ENCODE measurements around the gene EIF4A3.

EIF4A3 gene

DNA sequence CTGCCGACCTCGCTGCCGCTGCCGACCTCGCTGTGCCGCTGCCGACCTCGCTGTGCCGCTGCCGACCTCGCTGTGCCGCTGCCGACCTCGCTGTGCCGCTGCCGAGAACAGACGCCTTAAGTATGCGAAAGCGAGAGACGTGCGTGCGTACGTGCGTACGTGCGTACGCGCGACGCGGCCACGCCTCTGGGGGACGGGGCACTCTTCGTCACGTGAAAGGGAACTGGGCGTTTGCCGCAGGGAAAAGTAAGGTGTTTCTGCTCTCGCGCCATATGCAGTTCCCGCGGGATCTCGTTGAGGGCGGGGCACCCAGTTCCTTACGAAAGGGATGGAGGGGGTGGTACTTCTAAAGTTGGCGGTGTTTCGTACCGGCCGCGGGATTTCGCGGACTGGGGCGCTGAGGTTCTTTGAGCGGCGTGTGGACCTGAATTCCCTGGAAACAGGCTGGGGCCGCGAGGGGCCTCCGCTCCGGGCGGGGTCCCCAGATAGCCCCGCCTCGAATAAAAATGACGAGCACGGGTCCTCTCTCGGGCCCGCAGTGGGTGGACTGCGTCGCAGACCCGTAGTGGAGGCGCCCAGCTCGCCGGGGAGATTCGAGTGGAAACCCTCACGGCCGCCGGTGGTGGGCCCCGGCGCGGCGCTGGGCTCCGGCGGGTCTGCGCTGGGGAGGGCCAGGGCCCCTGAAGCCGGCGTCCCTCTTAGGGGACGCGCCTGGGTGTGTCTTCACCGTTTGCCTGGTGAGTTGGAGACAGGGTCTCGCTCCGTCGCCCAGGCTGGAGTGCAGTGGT lies at the start of gene EIF4A3:
Gene EIF4A3 (minus strand): TSS at position 94 of the 788 bp plus-strand sequence. CDS start 167 bp downstream, outside the sequence.
- peak; percentile 99 for DNase-seq

GRCh38 chr17:80196652-80197051 lies 49.7 kb upstream of the EIF4A3 start:
- DNase-seq: no peak

DNA sequence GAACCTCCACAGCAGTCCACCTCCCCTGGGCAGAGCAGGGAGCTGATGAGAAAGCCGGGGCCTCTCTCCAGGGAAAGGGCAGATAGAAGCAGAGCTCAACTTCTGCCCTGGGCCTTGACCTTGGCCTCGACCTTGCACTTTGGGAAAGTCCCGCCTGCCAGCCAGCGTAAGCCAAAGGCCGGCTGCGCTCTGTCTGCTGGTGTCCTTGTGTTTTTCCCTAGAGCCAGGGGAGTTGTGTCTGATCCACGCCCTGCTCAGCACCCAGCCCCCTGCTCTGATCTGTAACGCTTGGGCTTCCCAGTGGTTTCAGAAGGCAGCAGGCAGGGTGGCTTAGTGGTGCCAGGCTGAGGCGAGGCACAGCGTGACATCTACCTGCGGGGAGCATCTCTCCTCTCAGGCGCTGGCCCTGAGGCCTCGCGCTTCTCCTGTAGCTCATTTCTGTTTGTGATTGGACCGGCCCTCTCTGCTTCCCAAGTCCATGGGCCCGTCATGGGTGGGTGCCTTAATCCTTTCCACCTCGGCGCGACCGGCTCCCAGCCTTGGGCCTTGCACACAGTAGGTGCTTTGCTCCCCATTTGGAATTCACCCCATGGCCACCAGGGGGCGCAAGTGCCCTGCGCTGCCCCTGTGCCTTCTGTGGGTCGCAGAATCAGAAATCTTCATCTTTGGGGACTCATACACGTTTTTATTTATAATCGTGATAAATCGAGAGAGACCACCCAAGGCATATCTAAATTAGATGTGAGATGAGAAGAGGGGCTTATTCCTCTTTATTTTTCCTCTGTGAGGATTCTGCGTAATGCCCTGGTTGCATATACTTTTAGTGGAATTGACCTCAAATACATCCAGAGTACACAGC lies 49.0 kb upstream of the EIF4A3 start:
- peak; percentile 39 for DNase-seq

GRCh38 chr17:80195141-80195540 lies 48.2 kb upstream of the EIF4A3 start:
- no peak for DNase-seq

- no peak for DNase-seq
Observed at GRCh38 chr17:80191865-80192661, 45.1 kb upstream of the EIF4A3 start.

- DNase-seq: no peak
Observed at GRCh38 chr17:80191192-80191591, 44.3 kb upstream of the EIF4A3 start.

GRCh38 chr17:80190716-80191115 lies 43.8 kb upstream of the EIF4A3 start:
- DNase-seq: no peak

- no peak for DNase-seq
Observed at GRCh38 chr17:80189611-80190010, 42.7 kb upstream of the EIF4A3 start.

DNA sequence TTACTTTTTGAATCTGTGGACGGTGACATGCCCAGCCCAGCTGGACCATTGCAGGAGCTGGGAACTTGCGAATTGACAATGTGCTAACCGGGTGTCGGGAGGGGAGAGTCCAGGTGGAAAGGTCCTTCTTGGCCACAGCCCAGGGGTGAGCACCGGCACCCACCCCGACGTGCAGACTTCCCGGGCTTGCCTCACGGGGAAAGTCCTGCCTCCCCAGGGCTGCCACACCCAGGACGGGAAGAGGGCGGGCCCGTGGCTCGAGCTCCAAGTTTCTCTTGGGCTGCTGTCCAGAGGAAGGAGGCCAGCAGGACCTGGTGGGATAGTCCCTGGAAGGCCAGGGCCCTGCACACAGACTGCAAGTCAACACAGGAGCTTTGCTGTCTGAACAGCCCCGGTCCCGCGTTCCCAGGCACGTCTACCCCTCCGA lies 40.6 kb upstream of the EIF4A3 start:
- DNase-seq: no peak

DNA sequence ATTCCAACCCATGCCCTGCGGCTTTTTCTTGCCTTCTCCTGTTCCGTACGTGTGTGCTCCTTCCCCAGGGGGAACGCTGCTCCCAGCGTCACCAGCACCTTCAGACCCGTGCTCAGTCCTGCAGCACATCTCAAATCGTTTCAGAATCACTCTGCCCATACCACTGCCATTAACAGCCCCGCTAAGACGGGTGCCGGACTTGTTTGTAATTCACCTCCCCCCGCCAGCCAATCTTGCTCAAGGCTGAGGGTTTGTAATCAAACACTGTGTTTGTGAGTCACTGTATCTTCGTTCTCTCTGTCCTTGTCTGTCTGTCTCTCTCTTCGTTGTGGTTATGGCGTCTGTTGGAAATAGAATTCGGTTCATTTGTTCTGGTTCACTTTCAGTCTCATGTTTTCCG lies 40.2 kb upstream of the EIF4A3 start:
- no peak for DNase-seq

- no peak for DNase-seq
Observed at GRCh38 chr17:80185968-80186367, 39.0 kb upstream of the EIF4A3 start.

DNA sequence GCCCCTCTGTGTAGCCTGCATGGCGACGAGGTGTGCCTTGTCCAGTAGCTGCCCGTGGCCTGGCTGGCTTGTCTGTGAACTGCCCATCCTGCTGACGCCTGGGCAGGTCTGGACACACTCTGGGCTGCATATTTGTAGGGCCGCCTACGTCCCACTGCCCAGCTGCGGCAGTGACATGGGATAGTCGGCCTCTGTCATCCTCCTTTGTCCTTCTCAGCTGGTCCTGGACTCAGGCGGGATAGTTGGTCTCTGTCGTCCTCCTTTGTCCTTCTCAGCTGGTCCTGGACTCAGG lies 37.4 kb upstream of the EIF4A3 start:
- no peak for DNase-seq

GRCh38 chr17:80183581-80184422 lies 36.9 kb upstream of the EIF4A3 start:
- DNase-seq: no peak

DNA sequence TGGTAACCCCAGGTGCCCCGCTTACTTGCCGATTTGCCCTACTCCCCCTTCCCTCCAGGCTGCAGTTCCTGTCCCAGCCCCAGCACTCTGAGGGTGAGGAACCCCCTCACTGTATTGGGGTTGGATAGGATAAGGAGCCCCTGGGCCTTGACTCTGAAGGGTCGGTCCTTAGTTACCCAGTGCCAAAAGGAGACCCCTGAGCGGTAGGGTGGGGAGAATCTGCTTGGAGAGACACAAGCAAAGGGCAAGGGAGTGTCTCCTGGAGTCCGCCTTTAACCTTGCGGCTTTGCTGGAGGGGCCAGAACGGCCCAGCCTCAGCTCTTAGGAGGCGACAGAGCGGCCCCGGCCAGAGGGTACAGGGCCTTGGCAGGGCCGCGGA lies 35.9 kb upstream of the EIF4A3 start:
- no peak for DNase-seq

DNA sequence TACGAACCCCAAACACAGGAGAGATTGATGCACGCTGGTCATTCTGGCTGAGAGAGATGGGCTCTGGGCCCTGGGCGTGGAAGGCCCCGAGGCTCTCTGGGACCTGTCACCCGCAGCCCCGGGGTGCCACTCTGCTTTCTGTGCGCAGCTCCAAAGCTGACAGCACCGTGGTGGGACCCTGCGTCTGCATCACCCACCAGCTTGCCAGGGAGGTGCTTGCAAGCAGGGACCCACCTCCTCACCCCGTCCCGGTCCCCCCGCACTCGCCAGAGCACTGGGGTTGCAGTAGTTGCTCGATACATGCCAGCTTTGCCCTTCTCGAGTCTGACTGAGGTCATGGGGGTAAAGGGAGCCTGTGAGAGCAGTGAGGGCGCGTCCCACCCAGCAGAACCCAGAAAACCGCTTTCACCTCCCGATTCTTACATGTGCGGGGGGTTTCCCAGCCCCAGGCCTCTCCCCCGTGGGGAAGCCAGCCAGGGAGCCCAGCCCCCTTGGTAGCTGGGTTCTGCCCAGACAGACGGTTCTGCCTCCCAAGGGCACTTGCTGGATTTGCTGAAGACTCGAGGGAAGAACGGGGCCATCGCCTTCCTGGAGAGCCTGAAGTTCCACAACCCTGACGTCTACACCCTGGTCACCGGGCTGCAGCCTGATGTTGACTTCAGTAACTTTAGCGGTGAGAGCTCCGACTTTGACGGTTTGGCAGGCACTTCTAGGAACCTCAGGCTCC lies 35.4 kb upstream of the EIF4A3 start:
- DNase-seq: no peak

DNA sequence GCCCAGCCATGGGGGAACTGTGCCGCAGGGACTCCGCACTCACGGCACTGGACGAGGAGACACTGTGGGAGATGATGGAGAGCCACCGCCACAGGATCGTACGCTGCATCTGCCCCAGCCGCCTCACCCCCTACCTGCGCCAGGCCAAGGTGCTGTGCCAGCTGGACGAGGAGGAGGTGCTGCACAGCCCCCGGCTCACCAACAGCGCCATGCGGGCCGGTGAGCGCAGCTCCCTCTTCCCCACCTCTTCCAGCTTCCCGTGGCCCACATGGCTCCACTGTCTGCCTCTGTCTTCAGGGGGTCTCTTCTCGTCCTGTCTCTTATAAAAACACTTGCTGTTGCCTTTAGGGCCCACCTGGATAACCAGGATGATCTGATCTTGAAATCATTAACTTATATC lies 34.5 kb upstream of the EIF4A3 start:
- no peak for DNase-seq

GRCh38 chr17:80180192-80180591 lies 33.3 kb upstream of the EIF4A3 start:
- DNase-seq: peak; percentile 26

DNA sequence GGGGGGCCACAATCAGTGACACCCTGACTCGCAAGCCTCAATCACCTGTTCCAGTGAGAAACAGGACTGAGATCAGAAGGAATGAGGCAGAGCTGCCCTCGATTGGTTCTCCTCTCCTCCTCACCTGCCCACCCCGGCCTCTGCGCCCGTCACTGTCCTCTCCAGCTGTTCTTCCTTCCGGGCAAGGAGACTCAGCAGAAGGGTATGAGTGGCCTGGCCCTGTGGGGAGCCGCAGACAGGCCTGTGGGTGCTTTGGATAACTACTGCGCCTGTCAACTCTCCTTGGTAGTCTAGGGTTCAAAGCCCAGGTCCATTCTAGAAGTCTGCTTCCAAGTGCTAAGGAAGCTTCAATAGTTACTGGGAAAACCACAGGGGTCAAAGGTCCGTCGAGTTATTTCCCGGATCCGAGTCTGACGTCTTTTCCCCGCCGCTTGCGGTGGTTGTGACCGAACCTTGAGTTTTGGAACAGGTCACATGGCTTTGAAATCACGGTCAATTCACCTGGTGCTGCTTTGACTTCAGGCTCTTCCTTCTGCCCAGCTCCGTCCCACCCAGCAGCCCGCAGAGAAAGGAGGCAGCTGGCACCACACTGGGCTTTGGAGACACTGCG lies 31.2 kb upstream of the EIF4A3 start:
- no peak for DNase-seq

- DNase-seq: no peak
Observed at GRCh38 chr17:80176757-80177156, 29.8 kb upstream of the EIF4A3 start.

- no peak for DNase-seq
Observed at GRCh38 chr17:80173916-80174315, 27.0 kb upstream of the EIF4A3 start.

DNA sequence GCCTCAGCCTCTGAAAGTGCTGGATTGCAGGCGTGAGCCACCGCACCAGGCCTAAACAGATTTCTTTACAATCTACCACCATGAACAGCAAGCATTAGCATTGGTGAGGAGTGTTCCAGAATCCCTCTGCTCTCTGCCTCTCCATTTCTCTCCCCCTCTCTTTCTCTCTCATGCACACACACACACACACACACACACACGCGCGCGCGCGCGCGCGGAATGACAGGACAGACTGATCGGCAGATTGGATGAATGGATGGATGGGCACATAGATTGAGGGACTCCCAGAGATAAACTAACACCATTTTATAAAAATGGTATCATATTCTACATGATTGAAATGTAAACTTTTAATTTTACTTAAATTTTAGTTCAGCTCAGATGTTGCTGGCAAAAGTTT lies 26.2 kb upstream of the EIF4A3 start:
- DNase-seq: no peak
